Activated naive CD8-positive, alpha-beta T cell treated with anti-CD3 and anti-CD28 coated beads, Interleukin-2, amount 50 U/mL, for 24 hours (primary cell): ENCODE data around the gene GCSAML.
"Not testable (repeated sequence)": the region's sequence is repeated elsewhere in the genome, so short reads cannot be mapped to it uniquely, and the experiment has no call there.

Experiments used
- ATAC-seq: fragments of 150-1000 bp; cut with Tn5 transposase; one replicate; pipeline ENCODE4 v1.10.0; 2021
- DNase-seq: peaks from one replicate; pipeline ENCODE4 v3.0.0; 2021
- H3K27ac Mint-ChIP-seq: one replicate; pipeline ENCODE4 v1.8.0; 2021; ENCODE audit warnings: mild to moderate bottlenecking, mixed read lengths
- H3K27me3 Mint-ChIP-seq: one replicate; pipeline ENCODE4 v1.8.0; 2021; ENCODE audit warnings: mixed read lengths
- H3K36me3 Mint-ChIP-seq: one replicate; pipeline ENCODE4 v1.8.0; 2021; ENCODE audit warnings: low read depth, mixed read lengths
- H3K4me1 Mint-ChIP-seq: one replicate; pipeline ENCODE4 v1.8.0; 2021; ENCODE audit warnings: mixed read lengths
- H3K4me3 Mint-ChIP-seq: one replicate; pipeline ENCODE4 v1.8.0; 2021; ENCODE audit warnings: mild to moderate bottlenecking, moderate library complexity, mixed read lengths
- H3K9me3 Mint-ChIP-seq: one replicate; pipeline ENCODE4 v1.8.0; 2021; ENCODE audit warnings: mixed read lengths

The GCSAML gene

GRCh38 chr1:247548769-247549182 is at the start of gene GCSAML:
TSS of gene GCSAML (plus strand) at chr1:247549134. CDS start at chr1:247549192, 58 bp downstream.
- ATAC-seq (peak; percentile 28), DNase-seq (peak; percentile 9)
- H3K9me3 Mint-ChIP-seq, result no peaks in the 10 kb centered on the region
- no peak within 1 kb of the TSS for H3K27ac Mint-ChIP-seq
- H3K4me3 Mint-ChIP-seq, result no peak within 1 kb of the TSS
- H3K36me3 Mint-ChIP-seq, result no peaks in the 10 kb centered on the region
- peaks cover 10% of the 10 kb centered on the region for H3K4me1 Mint-ChIP-seq
- peaks cover 13% of the 10 kb centered on the region for H3K27me3 Mint-ChIP-seq

- ATAC-seq (no peak), DNase-seq (no peak)
- Mint-ChIP-seq H3K36me3 (no peaks in the 10 kb centered on the region), H3K4me3 (no peak overlapping the region), H3K9me3 (no peaks in the 10 kb centered on the region), H3K27me3 (peaks cover 10% of the 10 kb centered on the region), H3K27ac (no peak overlapping the region), H3K4me1 (no peaks in the 10 kb centered on the region)
Observed at GRCh38 chr1:247500865-247501264, 48.1 kb upstream of the GCSAML start.

GRCh38 chr1:247506831-247507230 is 42.1 kb upstream of the GCSAML start:
- Mint-ChIP-seq H3K36me3 (no peaks in the 10 kb centered on the region), H3K9me3 (no peaks in the 10 kb centered on the region), H3K4me3 (no peak overlapping the region), H3K27ac (no peak overlapping the region), H3K4me1 (no peaks in the 10 kb centered on the region), H3K27me3 (peaks cover 9% of the 10 kb centered on the region)
- ATAC-seq, result no peak
- no peak for DNase-seq

- Mint-ChIP-seq H3K4me1 (no peaks in the 10 kb centered on the region), H3K27ac (no peak overlapping the region), H3K4me3 (no peak overlapping the region), H3K36me3 (no peaks in the 10 kb centered on the region), H3K27me3 (peaks cover 9% of the 10 kb centered on the region), H3K9me3 (peaks cover 3% of the 10 kb centered on the region)
- DNase-seq (peak; percentile 3), ATAC-seq (peak; percentile 46)
Observed at GRCh38 chr1:247517795-247518612, 30.9 kb upstream of the GCSAML start.

- Mint-ChIP-seq H3K36me3 (no peaks in the 10 kb centered on the region), H3K9me3 (peaks cover 3% of the 10 kb centered on the region), H3K4me3 (no peak overlapping the region), H3K4me1 (no peaks in the 10 kb centered on the region), H3K27ac (no peak overlapping the region), H3K27me3 (peaks cover 9% of the 10 kb centered on the region)
- no peak for ATAC-seq
- no peak for DNase-seq
Observed at GRCh38 chr1:247518613-247518891, 30.4 kb upstream of the GCSAML start.

DNA sequence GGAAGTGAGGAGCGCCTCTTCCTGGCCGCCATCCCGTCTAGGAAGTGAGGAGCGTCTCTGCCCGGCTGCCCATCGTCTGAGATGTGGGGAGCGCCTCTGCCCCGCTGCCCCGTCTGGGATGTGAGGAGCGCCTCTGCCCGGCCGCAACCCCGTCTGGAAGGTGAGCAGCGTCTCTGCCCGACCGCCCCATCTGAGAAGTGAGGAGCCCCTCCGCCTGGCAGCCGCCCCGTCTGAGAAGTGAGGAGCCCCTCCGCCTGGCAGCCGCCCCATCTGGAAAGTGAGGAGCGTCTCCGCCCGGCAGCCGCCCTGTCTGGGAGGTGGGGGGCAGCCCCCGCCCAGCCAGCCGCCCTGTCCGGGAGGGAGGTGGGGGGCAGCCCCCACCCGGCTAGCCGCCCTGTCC is 27.0 kb upstream of the GCSAML start:
- DNase-seq, H3K27ac Mint-ChIP-seq, H3K4me3 Mint-ChIP-seq, H3K9me3 Mint-ChIP-seq, ATAC-seq, H3K36me3 Mint-ChIP-seq, H3K4me1 Mint-ChIP-seq: not testable (repeated sequence)
- H3K27me3 Mint-ChIP-seq, result peaks cover 16% of the 10 kb centered on the region

DNA sequence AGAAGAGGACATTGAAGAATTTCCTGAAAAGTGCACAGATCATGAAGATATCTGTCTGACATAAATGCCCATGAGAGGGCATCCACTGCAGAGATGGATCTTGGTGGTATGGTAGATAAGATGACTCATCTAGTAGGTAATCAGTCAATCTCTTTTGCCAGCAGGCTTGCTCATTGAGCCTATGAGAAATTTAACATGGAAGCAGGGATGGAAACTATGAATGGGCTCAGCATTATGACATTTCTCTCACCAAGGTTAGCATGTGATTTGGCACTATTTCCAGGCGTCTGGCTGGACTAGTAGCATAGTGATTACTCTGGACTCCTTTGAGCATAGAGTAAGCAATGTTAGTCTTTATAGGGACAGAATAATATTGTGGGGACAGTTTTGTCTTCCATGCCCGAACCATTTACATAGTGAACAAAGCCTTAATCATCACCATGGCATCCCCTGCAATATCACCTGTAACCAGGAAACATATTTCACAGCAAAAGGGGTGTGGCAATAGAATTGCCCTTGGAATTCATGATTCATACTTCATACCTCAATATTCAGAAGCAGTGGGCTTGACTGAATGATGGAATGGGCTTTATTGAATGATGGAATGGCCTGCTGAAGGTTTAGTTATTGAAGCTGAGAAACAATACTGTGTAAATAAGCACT is 20.0 kb upstream of the GCSAML start:
- Mint-ChIP-seq H3K27me3 (peaks cover 25% of the 10 kb centered on the region), H3K4me3 (no peak overlapping the region), H3K4me1 (peaks cover 9% of the 10 kb centered on the region), H3K36me3 (no peaks in the 10 kb centered on the region), H3K9me3 (no peaks in the 10 kb centered on the region), H3K27ac (no peak overlapping the region)
- DNase-seq, result no peak
- ATAC-seq, result peak; percentile 79

- Mint-ChIP-seq H3K4me3 (no peak overlapping the region), H3K27me3 (peaks cover 22% of the 10 kb centered on the region), H3K36me3 (no peaks in the 10 kb centered on the region), H3K27ac (no peak overlapping the region), H3K4me1 (peaks cover 9% of the 10 kb centered on the region), H3K9me3 (no peaks in the 10 kb centered on the region)
- DNase-seq, result no peak
- ATAC-seq, result no peak
Observed at GRCh38 chr1:247529771-247530355, 19.1 kb upstream of the GCSAML start.

DNA sequence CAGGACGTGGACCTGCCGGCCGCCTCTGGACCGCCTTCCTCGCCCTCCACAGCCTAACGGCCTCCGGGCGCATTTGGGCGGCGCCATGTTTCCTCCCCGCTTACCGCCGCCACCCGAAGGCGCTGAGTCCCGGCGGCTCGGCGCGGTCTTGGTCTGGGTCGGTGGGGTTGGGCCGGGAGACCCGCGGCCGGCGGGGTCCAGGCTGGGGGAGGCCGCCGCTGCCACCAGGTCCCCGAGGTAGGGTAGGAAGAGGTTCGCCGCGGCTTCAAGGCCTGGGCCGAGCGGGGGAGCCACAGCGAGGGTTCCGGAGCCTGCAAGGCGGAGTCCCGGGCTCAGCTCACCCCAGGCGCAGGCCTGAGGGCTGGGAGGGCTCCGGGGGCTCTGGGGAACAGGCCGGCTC is 18.1 kb upstream of the GCSAML start:
- no peak overlapping the region for H3K27ac Mint-ChIP-seq
- DNase-seq (no peak), ATAC-seq (no peak)
- no peaks in the 10 kb centered on the region for H3K36me3 Mint-ChIP-seq
- H3K9me3 Mint-ChIP-seq, result no peaks in the 10 kb centered on the region
- H3K27me3 Mint-ChIP-seq, result peaks cover 19% of the 10 kb centered on the region
- no peak overlapping the region for H3K4me3 Mint-ChIP-seq
- H3K4me1 Mint-ChIP-seq, result peaks cover 11% of the 10 kb centered on the region

GRCh38 chr1:247531937-247532336 is 17.0 kb upstream of the GCSAML start:
- Mint-ChIP-seq H3K4me3 (no peak overlapping the region), H3K27me3 (peaks cover 12% of the 10 kb centered on the region), H3K36me3 (no peaks in the 10 kb centered on the region), H3K27ac (no peak overlapping the region), H3K4me1 (peaks cover 11% of the 10 kb centered on the region), H3K9me3 (no peaks in the 10 kb centered on the region)
- no peak for ATAC-seq
- no peak for DNase-seq

- Mint-ChIP-seq H3K4me1 (peaks cover 2% of the 10 kb centered on the region), H3K27ac (no peak overlapping the region), H3K9me3 (no peaks in the 10 kb centered on the region), H3K36me3 (no peaks in the 10 kb centered on the region), H3K27me3 (peaks cover 11% of the 10 kb centered on the region), H3K4me3 (no peak overlapping the region)
- ATAC-seq (no peak), DNase-seq (no peak)
Observed at GRCh38 chr1:247535402-247535801, 13.5 kb upstream of the GCSAML start.

DNA sequence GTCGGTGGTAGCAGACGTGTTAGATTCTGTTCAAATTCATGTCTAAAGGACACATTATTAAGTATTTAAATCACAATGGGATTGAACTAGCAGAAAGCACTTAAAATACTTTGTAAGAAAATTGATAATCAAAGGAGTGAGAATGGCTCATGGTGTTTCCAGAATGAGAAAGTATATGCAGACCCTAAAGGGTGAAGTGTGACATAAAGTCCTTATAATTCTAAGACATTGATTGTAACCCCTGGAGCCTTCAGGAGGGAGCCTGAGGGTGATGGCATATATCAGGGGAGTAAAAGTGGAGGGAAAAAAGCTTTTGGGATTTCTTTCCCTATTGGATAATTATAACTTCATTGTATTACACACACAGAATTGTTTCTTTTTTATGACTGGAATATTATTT is 12.6 kb upstream of the GCSAML start, which contains the start of gene OR2C3:
OR2C3 (minus strand) TSS at position 101 of the 400 bp plus-strand sequence. CDS start 3,929 bp downstream, outside the sequence.
- Mint-ChIP-seq H3K4me3 (no peak within 1 kb of the TSS), H3K9me3 (no peaks in the 10 kb centered on the region), H3K36me3 (no peaks in the 10 kb centered on the region), H3K27me3 (peaks cover 11% of the 10 kb centered on the region), H3K4me1 (peaks cover 2% of the 10 kb centered on the region), H3K27ac (no peak within 1 kb of the TSS)
- DNase-seq (no peak), ATAC-seq (no peak)

- Mint-ChIP-seq H3K9me3 (no peaks in the 10 kb centered on the region), H3K36me3 (no peaks in the 10 kb centered on the region), H3K4me3 (no peak overlapping the region), H3K4me1 (peaks cover 2% of the 10 kb centered on the region), H3K27ac (no peak overlapping the region), H3K27me3 (peaks cover 6% of the 10 kb centered on the region)
- ATAC-seq, result no peak
- no peak for DNase-seq
Observed at GRCh38 chr1:247538561-247538960, 10.4 kb upstream of the GCSAML start.

- Mint-ChIP-seq H3K27ac (no peak overlapping the region), H3K27me3 (peaks cover 6% of the 10 kb centered on the region), H3K36me3 (no peaks in the 10 kb centered on the region), H3K4me1 (peaks cover 2% of the 10 kb centered on the region), H3K9me3 (no peaks in the 10 kb centered on the region), H3K4me3 (no peak overlapping the region)
- ATAC-seq, result no peak
- DNase-seq, result no peak
Observed at GRCh38 chr1:247539215-247539614, 9.7 kb upstream of the GCSAML start.

DNA sequence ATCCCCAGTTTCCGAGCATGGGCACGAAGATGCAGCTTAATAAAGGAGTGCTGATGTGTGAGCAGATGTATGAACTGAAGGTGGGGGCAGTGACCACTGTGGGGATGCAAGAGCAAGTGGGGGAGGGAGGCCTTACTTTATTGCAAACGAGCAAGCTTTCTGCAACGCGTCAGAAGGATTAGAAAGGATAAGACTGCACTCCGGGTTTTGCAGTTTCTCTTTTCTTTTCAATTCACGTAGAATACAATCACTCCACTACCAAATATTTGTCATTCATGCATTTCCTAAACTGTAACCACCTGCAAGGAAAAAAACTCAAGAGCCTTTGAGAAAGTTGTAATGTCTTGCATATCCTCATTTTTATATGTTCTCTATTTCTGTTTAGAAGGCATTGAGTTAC is 8.4 kb upstream of the GCSAML start:
- Mint-ChIP-seq H3K36me3 (no peaks in the 10 kb centered on the region), H3K27me3 (peaks cover 6% of the 10 kb centered on the region), H3K27ac (no peak overlapping the region), H3K4me3 (no peak overlapping the region), H3K4me1 (peaks cover 2% of the 10 kb centered on the region), H3K9me3 (no peaks in the 10 kb centered on the region)
- DNase-seq (no peak), ATAC-seq (no peak)
